Skeletal muscle cell (primary cell): ENCODE results near the gene SPATS2.
"Not testable (repeated sequence)": the region's sequence is repeated elsewhere in the genome, so short reads cannot be mapped to it uniquely, and the experiment has no call there.

Experiments used
- DNase-seq: peaks from one replicate; pipeline ENCODE4 v3.0.0-alpha.2; 2010; ENCODE audit warnings: low read depth
- H3K4me3 ChIP-seq: 2 replicates; pipeline ENCODE4 v1.5.1; 2011; ENCODE audit warnings: low read depth, mild to moderate bottlenecking, control low read depth, low read length, moderate library complexity

Gene SPATS2

GRCh38 chr12:49534122-49534521, 166.9 kb downstream of the SPATS2 start:
- DNase-seq, H3K4me3 ChIP-seq: not testable (repeated sequence)

- no peak for DNase-seq
- no peak overlapping the region for H3K4me3 ChIP-seq
Measured at GRCh38 chr12:49534731-49535278, 167.5 kb downstream of the SPATS2 start.

- DNase-seq: no peak
- no peak overlapping the region for H3K4me3 ChIP-seq
Measured at GRCh38 chr12:49535921-49536525, 168.8 kb downstream of the SPATS2 start.

GRCh38 chr12:49536526-49537071, 169.3 kb downstream of the SPATS2 start:
- DNase-seq: no peak
- no peak overlapping the region for H3K4me3 ChIP-seq

- no peak for DNase-seq
- H3K4me3 ChIP-seq: peak overlapping the region; percentile 38
Measured at GRCh38 chr12:49537231-49537751, 170.0 kb downstream of the SPATS2 start.

GRCh38 chr12:49537752-49538509, 170.7 kb downstream of the SPATS2 start:
- no peak for DNase-seq
- peak overlapping the region; percentile 38 for H3K4me3 ChIP-seq

- H3K4me3 ChIP-seq: peak within 1 kb of the TSS; percentile 38
- DNase-seq: peak; percentile 6
Measured at GRCh38 chr12:49538510-49539403, 171.5 kb downstream of the SPATS2 start, which contains the start of gene KCNH3. Gene KCNH3, plus strand, starts transcription at chr12:49539030. Its CDS starts 387 bp downstream, at chr12:49539417.

GRCh38 chr12:49539406-49540228, 172.4 kb downstream of the SPATS2 start:
- no peak overlapping the region for H3K4me3 ChIP-seq
- DNase-seq: no peak

GRCh38 chr12:49540229-49541139, 173.2 kb downstream of the SPATS2 start:
- no peak overlapping the region for H3K4me3 ChIP-seq
- no peak for DNase-seq

- no peak overlapping the region for H3K4me3 ChIP-seq
- DNase-seq: no peak
Measured at GRCh38 chr12:49541140-49541861, 174.0 kb downstream of the SPATS2 start.

- DNase-seq: no peak
- H3K4me3 ChIP-seq: no peak overlapping the region
Measured at GRCh38 chr12:49541911-49542505, 174.7 kb downstream of the SPATS2 start.

GRCh38 chr12:49542592-49543160, 175.4 kb downstream of the SPATS2 start:
- H3K4me3 ChIP-seq: no peak overlapping the region
- no peak for DNase-seq

- no peak overlapping the region for H3K4me3 ChIP-seq
Measured at GRCh38 chr12:49543221-49543913, 176.1 kb downstream of the SPATS2 start.

GRCh38 chr12:49543914-49544815, 176.9 kb downstream of the SPATS2 start:
- H3K4me3 ChIP-seq: no peak overlapping the region
- DNase-seq: no peak

More at GRCh38 chr12:49543221-49543913, 176.1 kb downstream of the SPATS2 start:
- DNase-seq: no peak

GRCh38 chr12:49545815-49546214, 178.6 kb downstream of the SPATS2 start:
- DNase-seq: no peak
- H3K4me3 ChIP-seq: no peak overlapping the region
